ENCODE results near the gene RERE.
"Not testable (repeated sequence)": the region's sequence is repeated elsewhere in the genome, so short reads cannot be mapped to it uniquely, and the experiment has no call there.

RERE gene

DNA sequence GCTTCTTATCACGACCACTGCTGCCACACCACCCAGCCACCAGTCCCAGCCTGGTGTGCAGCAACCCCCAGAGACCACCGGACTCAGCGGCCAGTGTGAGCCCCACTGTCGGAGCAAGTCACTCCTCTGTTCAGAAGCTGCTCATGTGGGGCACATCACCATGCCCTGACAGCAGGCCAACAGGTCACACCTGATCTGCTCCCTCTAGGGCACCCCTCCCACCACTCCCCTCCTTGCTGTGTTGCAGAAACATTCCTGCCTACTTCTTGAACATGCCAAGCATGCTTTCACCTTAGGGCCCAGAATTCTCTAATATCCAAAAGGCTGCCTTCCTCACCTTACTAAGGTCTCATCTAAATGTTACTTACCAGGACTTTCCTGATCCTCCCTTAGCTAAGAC lies 353.1 kb downstream of the RERE start:
- DNase-seq, result no peak

DNA sequence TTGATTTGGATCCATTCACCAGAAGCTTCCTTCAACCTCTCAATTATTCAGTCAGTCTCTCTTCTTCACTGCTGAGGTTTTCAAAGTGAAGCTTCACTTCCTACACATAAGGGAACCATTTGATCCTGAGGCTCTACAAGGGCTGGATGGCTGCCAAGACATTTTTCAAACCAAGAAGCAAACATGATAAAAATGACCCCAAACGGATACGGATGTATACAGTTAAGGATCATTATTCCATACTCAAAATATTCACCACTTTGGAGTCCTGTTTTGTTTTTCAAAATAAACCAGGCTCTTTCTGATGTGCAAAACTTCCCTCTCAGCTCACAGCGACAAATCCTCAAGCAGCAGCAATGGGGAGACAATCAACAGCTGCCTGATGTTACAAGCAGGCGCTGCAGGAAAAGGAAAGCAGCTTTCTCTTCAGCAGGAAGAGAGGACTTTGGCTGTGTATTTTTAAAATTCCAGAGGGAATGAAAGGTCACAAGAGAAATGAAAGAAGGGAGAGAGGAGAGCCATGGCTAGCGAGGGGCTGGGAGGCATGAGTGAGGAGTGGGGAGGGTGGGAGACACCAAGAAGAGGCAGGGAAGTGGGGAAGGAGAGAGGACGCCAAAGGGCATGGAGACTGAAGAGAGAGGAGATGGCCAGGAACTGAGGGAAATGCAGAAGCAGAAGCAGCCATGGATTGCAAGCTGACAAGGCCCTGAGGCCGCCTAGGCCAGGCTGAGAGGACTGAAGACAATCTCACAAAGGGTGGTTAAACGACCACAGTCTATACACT lies 354.1 kb downstream of the RERE start:
- no peak for DNase-seq

- DNase-seq, result no peak
These were observed 355.0 kb downstream of the RERE start for GRCh38 chr1:8462371-8462892.

DNA sequence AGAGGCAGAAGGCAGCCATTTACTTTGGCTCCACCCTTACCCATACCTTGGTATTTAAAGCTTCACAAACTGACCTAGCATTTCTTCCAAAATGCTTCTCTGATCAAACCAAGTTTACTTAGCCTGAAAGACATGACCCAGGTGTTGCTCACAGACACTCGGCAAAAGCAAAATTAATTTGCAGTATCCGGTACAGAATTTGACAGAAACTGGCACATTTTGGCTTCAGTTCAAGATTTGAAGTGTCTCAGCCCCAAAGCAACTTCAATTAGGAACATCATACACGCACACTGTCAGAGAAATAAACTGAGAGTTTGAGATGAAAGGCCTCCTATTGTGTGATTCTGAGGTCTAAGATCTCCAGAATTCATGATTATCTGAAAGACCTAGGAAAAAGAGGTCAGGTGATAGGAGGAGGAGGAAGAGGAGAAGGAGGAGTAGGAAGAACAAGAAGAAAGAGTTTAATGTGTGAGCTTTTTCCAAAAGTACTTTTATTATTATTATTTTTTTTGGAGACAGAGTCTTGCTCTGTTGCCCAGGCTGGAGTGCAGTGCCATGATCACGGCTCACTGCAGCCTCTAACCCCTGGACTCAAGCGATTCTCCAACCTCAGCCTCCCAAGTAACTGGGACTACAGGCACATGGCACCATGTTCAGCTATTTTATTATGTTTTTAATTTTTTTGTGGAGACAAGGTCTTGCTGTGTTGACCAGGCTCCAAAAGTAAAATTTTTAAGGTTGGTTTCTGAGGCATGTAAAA lies 355.9 kb downstream of the RERE start:
- no peak for DNase-seq

- no peak for DNase-seq
These were observed 356.7 kb downstream of the RERE start for GRCh38 chr1:8460784-8461183.

GRCh38 chr1:8460132-8460544 lies 357.3 kb downstream of the RERE start:
- DNase-seq, result no peak

DNA sequence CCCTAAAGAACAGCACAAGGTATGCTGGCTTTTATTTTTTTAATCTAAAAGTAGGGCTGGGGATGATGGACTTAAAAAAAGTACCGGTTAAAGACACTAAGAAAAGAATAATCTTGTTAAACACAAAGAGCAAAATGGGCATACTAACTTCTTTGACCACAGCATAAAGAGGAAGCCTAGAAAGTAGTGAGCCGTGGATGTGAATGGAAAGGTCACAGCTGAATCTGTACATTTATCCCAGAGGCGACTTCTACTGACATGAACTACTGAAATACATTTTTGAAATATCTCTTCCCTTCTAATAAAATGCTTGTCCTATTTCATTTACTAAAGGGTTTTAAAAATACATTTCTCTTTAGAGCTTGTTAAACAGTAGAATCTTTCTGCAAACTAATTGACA lies 358.8 kb downstream of the RERE start:
- DNase-seq, result no peak

DNA sequence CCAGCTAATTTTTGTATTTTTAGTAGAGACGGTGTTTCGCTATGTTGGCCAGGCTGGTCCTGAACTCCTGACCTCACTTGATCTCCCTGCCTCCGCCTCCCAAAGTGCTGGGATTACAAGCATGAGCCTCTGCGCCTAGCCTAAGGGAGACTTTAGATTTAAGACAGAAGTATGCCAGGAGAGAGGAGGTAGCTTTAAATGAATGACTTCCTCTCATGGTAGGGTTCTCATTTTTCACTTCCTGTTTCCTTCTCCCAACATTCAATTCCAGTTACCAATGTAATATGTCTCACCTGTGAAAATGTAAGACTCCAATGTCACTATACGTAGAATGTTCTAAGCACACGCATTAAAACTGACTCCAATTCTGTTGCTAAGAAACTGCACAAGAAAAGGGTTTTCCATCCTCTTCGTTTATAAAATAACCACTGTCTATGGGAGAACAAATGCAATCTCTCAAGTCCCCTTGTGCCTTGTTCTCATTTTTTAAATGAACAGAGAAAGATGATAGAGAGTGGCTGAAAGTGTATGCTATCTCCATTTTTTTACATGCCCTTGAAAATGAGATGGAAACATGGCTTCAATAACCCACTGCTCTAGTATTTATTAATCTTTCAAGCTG lies 359.6 kb downstream of the RERE start:
- no peak for DNase-seq

GRCh38 chr1:8456991-8457390 lies 360.4 kb downstream of the RERE start:
- no peak for DNase-seq

GRCh38 chr1:8456308-8456912 lies 361.0 kb downstream of the RERE start:
- DNase-seq, result no peak

DNA sequence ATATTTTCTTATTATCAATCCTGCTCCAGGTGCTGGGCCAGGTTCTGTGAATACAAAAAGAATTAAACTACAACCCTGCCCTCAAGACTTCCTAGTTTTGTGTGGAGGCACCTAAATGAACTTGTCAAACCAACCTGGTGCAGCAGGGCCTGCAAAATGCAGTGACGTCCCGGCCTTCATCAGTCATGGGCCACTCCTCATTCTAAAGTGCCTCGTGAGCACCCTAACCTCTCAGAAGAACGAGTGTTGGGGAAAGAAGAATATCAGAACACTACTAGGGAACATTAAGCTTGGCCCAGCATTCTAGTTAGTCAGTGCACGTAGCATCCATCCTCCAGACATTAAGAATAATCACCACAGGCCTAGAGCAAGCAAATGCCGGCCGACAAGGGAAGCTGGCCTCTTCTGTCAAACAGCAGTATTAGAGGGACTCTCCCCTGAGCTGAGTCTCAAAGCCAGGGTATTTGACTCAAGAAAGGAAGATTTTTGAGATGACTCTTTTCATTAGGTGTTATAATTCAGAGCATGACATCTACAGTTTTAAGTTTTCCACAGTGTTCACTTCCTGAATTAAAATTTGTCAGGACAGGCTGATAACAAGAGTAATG lies 361.6 kb downstream of the RERE start:
- DNase-seq, result no peak

- no peak for DNase-seq
These were observed 367.1 kb downstream of the RERE start for GRCh38 chr1:8450312-8450711.

- DNase-seq, result no peak
These were observed 368.4 kb downstream of the RERE start for GRCh38 chr1:8448911-8449661.

GRCh38 chr1:8448505-8448904 lies 368.9 kb downstream of the RERE start:
- not testable (repeated sequence) for DNase-seq

- DNase-seq, result no peak
These were observed 369.8 kb downstream of the RERE start for GRCh38 chr1:8447616-8448150.

GRCh38 chr1:8446119-8446518 lies 371.3 kb downstream of the RERE start:
- not testable (repeated sequence) for DNase-seq

GRCh38 chr1:8443558-8444194 lies 373.8 kb downstream of the RERE start:
- DNase-seq, result no peak

GRCh38 chr1:8441426-8441825 lies 376.0 kb downstream of the RERE start:
- no peak for DNase-seq

DNA sequence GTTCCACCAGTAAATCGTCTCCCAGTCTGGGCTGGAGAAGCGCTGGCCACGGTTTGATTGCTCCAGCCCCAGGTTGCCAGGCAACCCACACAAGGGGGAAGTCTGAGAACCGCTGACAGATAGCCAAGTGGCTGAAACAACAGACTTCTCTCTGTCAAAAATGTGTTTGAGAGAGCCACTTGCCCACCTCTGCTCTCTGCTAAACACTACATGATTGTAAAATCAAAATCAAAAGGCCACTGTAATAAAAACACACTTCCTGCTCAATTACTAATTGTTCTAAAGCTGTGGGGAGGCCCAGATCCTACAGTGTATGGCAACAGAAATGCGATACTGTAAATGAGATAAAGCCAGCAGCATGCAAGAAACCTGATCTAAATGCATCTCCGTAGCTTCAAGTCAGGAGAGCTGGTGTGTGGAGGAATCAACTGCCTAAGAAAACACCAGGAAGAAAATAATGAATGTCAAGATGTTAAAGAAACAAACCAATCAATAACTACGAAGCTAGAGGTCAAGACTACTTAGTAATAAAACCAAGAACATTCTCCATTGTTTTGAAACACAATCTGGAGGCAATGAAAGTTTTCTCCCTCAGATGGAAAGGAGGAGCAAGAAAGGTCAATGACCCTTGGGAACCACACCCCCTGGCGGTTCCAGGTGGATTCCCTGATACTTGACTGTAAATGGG lies 378.3 kb downstream of the RERE start:
- DNase-seq, result peak; percentile 84

- DNase-seq, result no peak
These were observed 379.0 kb downstream of the RERE start for GRCh38 chr1:8438489-8438888.

- DNase-seq, result no peak
These were observed 380.1 kb downstream of the RERE start for GRCh38 chr1:8437347-8437746.
